Right lobe of liver (tissue), 6 donors: ENCODE measurements around the gene RAB5IF. TPM values are rescaled to one million over a fixed set of nuclear protein-coding genes. Genes with fewer than 3 reads are reported as not detected.
A peak's percentile ranks its signal among the peaks of the same experiment; 100 is the strongest.

ENCODE experiments used
- ATAC-seq, 4 donors: fragments of 200-7000 bp; cut with Tn5 transposase; one replicate each; pipeline ENCODE4 v1.9.1; 2020; ENCODE audit warnings: mild to moderate bottlenecking in 4 of 4, moderate library complexity in 4 of 4
- DNase-seq, 3 donors: peaks; one replicate each; pipeline ENCODE4 v3.0.0-alpha.2; 2020
- H3K27ac ChIP-seq, 3 donors: fragments of 200-600 bp; one replicate each; pipeline ENCODE4 v1.8.0; 2022
- H3K27me3 ChIP-seq, 2 donors: fragments of 200-600 bp; one replicate each; pipeline ENCODE4 v1.8.0; 2022
- H3K36me3 ChIP-seq, 4 donors: fragments of 200-600 bp; sonication (generic) in 1 of 4; one replicate each; pipeline versions ENCODE4 v1.5.1 to v1.8.0; 2017 to 2022; ENCODE audit warnings: control low read depth in 1 of 4
- H3K4me1 ChIP-seq, 4 donors: fragments of 200-600 bp; sonication (generic) in 1 of 4; one replicate each; pipeline versions ENCODE4 v1.5.1 to v1.8.0; 2017 to 2022; ENCODE audit warnings: control low read depth in 1 of 4
- H3K4me3 ChIP-seq, 3 donors: fragments of 200-600 bp; one replicate each; pipeline ENCODE4 v1.8.0; 2022
- H3K9me3 ChIP-seq, 4 donors: fragments of 200-600 bp; sonication (generic) in 1 of 4; one replicate each; pipeline versions ENCODE4 v1.5.1 to v1.8.0; 2017 to 2022; ENCODE audit warnings: control low read depth in 1 of 4
- POLR2A ChIP-seq: fragments of 450-650 bp; IDR thresholded peaks from one replicate; pipeline ENCODE4 v1.6.1; 2017; ENCODE audit warnings: antibody characterized with exemption, mild to moderate bottlenecking
- WGBS: methylation state at CpG from one replicate; pipeline ENCODE4 v1.1.6; 2018; ENCODE audit warnings: low coverage, low lambda C conversion rate; ENCODE audit not compliant: insufficient coverage; ENCODE audit errors: missing lambda C conversion rate; 5-methylcytosine and 5-hydroxymethylcytosine counted together
- intact Hi-C, 2 donors: fragments of 100-400 bp; cut with DNase I; formaldehyde crosslinking; loops; one replicate each; pipeline versions ENCODE4 v1.11.2 to v1.14.1; 2022
- total RNA-seq, 6 experiments: library from RNA; depleted of rRNA in 2 of 6; stranded (reverse); fragments of >200 nt in 2 of 6; fragmentation: NEBNext Ultra II Directional in 3 of 6; extraction: Animal tissue kit (Norgen Biotek cat#: 25700) in 3 of 6; gene quantifications; one replicate each; pipeline versions ENCODE4 v1.1.0 to v1.2.4, GENCODE V29; 2016 to 2023
- TF ChIP-seq, protein P1 (sequence below), 4 donors: fragments of 200-600 bp in 3 of 4; fragments of 450-650 bp in 1 of 4; IDR thresholded peaks; one replicate each; pipeline versions ENCODE4 v1.5.1 to v1.8.0; 2016 to 2022; ENCODE audit warnings: antibody characterized with exemption in 4 of 4, mild to moderate bottlenecking in 2 of 4
- donor health status: DM: no; HTN: yes; CAD: no.
- donor health status: DM: no; HTN: no; CAD: no.
- donor health status: DM: no; HTN: no; CAD: no.
- donor health status: DM: no; HTN: yes; CAD: no.
- donor health status: DM: no; HTN: yes; CAD: no.

RAB5IF gene
- total RNA-seq, 6 experiments from 2014 or later, result 78.1 to 232 (median 125) TPM

DNA sequence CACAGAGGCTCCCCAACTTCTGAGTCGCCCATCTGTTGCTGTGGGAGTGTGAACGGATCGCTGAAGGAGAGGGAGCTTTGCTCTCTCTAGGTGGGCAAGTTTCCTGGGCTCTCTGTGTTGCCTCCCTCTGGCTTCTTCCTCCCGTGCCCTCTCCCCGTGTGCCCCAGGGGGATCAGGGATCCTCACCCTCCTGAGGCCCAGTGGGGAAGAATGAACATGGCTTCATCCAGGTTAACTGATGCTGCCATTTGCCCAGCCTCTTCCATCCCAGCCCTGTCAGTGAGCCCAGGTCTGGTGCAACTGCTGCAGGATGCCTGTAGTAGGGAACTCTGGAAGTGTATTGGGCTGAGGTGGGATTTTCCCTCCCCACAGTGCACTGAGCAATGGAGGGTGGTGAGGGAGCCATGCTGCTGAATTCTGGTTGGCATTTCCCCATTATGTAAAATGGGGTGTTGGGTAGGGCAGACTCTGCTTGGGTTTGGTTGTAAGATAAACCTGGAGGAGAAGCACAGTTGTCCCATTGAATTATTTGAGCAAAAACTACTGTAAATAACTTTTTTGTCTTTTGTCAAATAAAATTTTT, 12.1 kb upstream of the RAB5IF start:
- no peaks in the 10 kb centered on the region for H3K27me3 ChIP-seq
- H3K4me1 ChIP-seq, result no peaks in the 10 kb centered on the region
- TF ChIP-seq POLR2A, result no peak
- TF ChIP-seq, protein P1, sequence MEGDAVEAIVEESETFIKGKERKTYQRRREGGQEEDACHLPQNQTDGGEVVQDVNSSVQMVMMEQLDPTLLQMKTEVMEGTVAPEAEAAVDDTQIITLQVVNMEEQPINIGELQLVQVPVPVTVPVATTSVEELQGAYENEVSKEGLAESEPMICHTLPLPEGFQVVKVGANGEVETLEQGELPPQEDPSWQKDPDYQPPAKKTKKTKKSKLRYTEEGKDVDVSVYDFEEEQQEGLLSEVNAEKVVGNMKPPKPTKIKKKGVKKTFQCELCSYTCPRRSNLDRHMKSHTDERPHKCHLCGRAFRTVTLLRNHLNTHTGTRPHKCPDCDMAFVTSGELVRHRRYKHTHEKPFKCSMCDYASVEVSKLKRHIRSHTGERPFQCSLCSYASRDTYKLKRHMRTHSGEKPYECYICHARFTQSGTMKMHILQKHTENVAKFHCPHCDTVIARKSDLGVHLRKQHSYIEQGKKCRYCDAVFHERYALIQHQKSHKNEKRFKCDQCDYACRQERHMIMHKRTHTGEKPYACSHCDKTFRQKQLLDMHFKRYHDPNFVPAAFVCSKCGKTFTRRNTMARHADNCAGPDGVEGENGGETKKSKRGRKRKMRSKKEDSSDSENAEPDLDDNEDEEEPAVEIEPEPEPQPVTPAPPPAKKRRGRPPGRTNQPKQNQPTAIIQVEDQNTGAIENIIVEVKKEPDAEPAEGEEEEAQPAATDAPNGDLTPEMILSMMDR (IDR thresholded peaks at IDR 0.05), result no peak
- DNase-seq, result no peak
- H3K36me3 ChIP-seq, result peaks cover 0 to 6% (median 0%) of the 10 kb centered on the region in 4 donors
- no CpG with 5 or more reads among the region's 5 CpGs for WGBS
- H3K9me3 ChIP-seq, result no peaks in the 10 kb centered on the region
- ATAC-seq, result no peak
- H3K27ac ChIP-seq, result no peak overlapping the region
- intact Hi-C loops, result no loop called here
- no peak overlapping the region for H3K4me3 ChIP-seq

DNA sequence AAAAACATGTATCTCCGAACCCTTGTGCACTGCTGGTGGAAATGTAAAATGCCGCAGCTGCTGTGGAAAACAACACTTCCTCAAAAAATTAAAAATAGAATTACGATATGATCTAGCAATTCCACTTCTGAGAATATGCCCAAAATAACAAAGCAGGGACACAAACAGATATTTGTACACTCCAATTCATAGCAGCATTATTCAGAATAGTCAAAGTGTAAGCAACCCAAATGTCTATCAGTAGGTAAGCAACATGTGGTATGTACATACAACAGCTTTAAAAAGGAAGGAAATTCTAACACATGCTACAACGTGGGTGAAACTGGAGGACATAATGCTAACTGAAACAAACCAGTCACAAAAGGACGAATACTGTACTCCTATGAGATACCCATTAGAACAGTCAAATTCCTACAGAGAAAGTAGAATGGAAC, 5.7 kb upstream of the RAB5IF start:
- 39% methylated on average over 5 of the region's 5 CpGs for WGBS
- Histone ChIP-seq H3K4me1 (peaks cover 0 to 5% (median 0%) of the 10 kb centered on the region in 4 donors), H3K27me3 (no peaks in the 10 kb centered on the region), H3K36me3 (no peaks in the 10 kb centered on the region), H3K9me3 (no peaks in the 10 kb centered on the region), H3K4me3 (no peak overlapping the region), H3K27ac (no peak overlapping the region)
- intact Hi-C loops, result no loop called here
- ATAC-seq (no peak), DNase-seq (no peak)
- TF ChIP-seq POLR2A, result no peak
- TF ChIP-seq, protein P1 (IDR thresholded peaks at IDR 0.05), result no peak

DNA sequence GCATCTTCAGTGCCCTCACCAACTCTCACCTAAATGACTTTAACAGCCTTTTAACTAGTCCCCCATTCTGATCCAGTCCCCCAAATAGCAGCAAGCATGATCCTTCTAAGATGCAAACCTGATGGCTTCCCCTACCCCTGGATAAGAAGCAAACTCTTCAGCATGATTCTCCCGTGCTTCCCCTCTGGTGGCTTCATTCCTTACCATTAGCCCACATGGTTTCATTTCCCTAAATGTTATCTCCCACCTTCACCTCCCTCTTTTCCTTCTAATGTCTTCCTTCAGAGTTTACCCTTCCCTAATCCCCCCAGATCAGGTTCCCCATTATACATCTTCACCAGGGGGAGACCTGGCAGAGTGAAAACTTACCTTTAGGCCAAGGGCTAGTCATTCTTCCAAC, 4.0 kb upstream of the RAB5IF start:
- WGBS, result 60% methylated on average over 1 of the region's 1 CpG
- Histone ChIP-seq H3K4me3 (no peak overlapping the region), H3K27ac (no peak overlapping the region), H3K9me3 (no peaks in the 10 kb centered on the region), H3K4me1 (peaks cover 0 to 5% (median 0%) of the 10 kb centered on the region in 4 donors), H3K36me3 (no peaks in the 10 kb centered on the region), H3K27me3 (no peaks in the 10 kb centered on the region)
- DNase-seq (no peak), ATAC-seq (no peak)
- intact Hi-C loops, result no loop called here
- TF ChIP-seq, protein P1 (IDR thresholded peaks at IDR 0.05), result no peak
- TF ChIP-seq POLR2A, result no peak

DNA sequence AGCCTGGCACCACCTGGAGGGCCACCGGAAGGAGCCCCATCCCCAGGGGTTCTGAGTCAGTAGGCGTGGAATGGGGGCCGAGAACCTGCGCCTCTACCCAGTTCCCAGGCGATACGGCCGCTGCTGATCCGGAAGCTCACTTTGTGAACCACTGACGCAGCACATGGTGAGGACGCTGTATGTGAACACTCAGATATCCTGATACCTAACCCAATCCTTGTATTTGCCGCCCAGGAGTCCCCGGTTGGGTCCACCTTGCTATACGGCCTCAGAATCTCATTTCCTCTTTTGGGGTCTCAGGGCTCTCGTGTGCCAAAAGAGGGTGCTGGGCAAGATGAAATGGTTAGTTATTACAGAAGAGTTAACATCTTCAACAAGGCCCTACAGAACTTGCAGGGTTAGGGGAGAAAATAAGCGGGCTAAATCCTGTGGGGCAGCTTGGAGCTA, 604 bp upstream of the RAB5IF start:
- intact Hi-C loops, result no loop called here
- H3K4me1 ChIP-seq, result peaks cover 0 to 14% (median 6%) of the 10 kb centered on the region in 4 donors
- peak; percentile 49 to 66 (median 61) for DNase-seq
- peaks cover 7 to 23% (median 15%) of the 10 kb centered on the region in 4 donors for H3K36me3 ChIP-seq
- no peaks in the 10 kb centered on the region for H3K27me3 ChIP-seq
- peak overlapping the region; percentile 3 to 100 (median 100) for H3K4me3 ChIP-seq
- WGBS, result 36% methylated on average over 9 of the region's 15 CpGs
- TF ChIP-seq, protein P1 (IDR thresholded peaks at IDR 0.05), result no peak
- no peak for TF ChIP-seq POLR2A
- no peaks in the 10 kb centered on the region for H3K9me3 ChIP-seq
- peak; percentile 9 to 11 (median 10) for ATAC-seq
- peak overlapping the region; percentile 77 to 88 (median 86) for H3K27ac ChIP-seq
